H1 (cell line): ENCODE results near the gene AMPH.

Experiments
- CTCF ChIP-seq, 3 experiments: IDR thresholded peaks; 1 replicate in 2 of 3; 2 replicates in 1 of 3; pipeline versions ENCODE4 v1.5.1 to v1.6.1; 2011; ENCODE audit warnings: low read length in 3 of 3, mild to moderate bottlenecking in 3 of 3, inconsistent platforms in 2 of 3, low read depth in 1 of 3, moderate library complexity in 1 of 3; ENCODE audit not compliant: insufficient read depth in 1 of 3; ENCODE audit errors: control extremely low read depth in 1 of 3
- EZH2 ChIP-seq: fragments of 200-600 bp; sonication (generic); IDR thresholded peaks from 2 replicates; pipeline ENCODE4 v1.7.1; 2012; ENCODE audit warnings: low read depth, mild to moderate bottlenecking, moderate library complexity, low read length, inconsistent platforms; ENCODE audit not compliant: severe bottlenecking
- JUN ChIP-seq: IDR thresholded peaks from 2 replicates; pipeline ENCODE4 v1.6.1; 2011; ENCODE audit warnings: low read depth, mild to moderate bottlenecking, improper control_type of control experiment, low read length
- POLR2A ChIP-seq, 2 experiments: IDR thresholded peaks; 1 replicate in 1 of 2; 2 replicates in 1 of 2; pipeline ENCODE4 v1.6.1; 2011; ENCODE audit warnings: low read depth in 2 of 2, low read length in 2 of 2, mild to moderate bottlenecking in 2 of 2; ENCODE audit errors: control extremely low read depth in 1 of 2
- POLR2AphosphoS5 ChIP-seq: IDR thresholded peaks from 2 replicates; pipeline ENCODE4 v1.6.1; 2011; ENCODE audit warnings: low read depth, low read length
- RBBP5 ChIP-seq: IDR thresholded peaks from 2 replicates; pipeline ENCODE4 v1.7.1; 2012; ENCODE audit warnings: low read depth, mild to moderate bottlenecking, inconsistent platforms, low read length, moderate library complexity, borderline replicate concordance
- USF2 ChIP-seq: IDR thresholded peaks from 2 replicates; pipeline ENCODE4 v1.6.1; 2011; ENCODE audit warnings: low read length, improper control_type of control experiment
- YY1 ChIP-seq: IDR thresholded peaks from 2 replicates; pipeline ENCODE4 v1.6.1; 2011; ENCODE audit warnings: low read depth, mild to moderate bottlenecking, low read length

- no peak for TF ChIP-seq EZH2
- no peak for TF ChIP-seq POLR2A (IDR thresholded peaks at IDR 0.05; ENCODE audit: control extremely low read depth in 1 of 2, low read depth in 2 of 2, low read length in 2 of 2)
- no peak for TF ChIP-seq JUN
- TF ChIP-seq CTCF (IDR thresholded peaks at IDR 0.05; ENCODE audit: control extremely low read depth in 1 of 3, insufficient read depth in 1 of 3, low read depth in 1 of 3, low read length in 3 of 3), result no peak
- TF ChIP-seq USF2, result no peak
- TF ChIP-seq POLR2AphosphoS5, result no peak
- TF ChIP-seq RBBP5, result no peak
- no peak for TF ChIP-seq YY1
Observed at GRCh38 chr7:38592737-38593288, 38.4 kb downstream of the AMPH start.
